Measurements from ENCODE around the gene CARMIL3. TPM values are rescaled to one million over a fixed set of nuclear protein-coding genes. Genes with fewer than 3 reads are reported as not detected.
"Not testable (repeated sequence)": the region's sequence is repeated elsewhere in the genome, so short reads cannot be mapped to it uniquely, and the experiment has no call there.

CARMIL3 gene
- total RNA-seq, 1 experiment from 2014 or later = 0.71 TPM

DNA sequence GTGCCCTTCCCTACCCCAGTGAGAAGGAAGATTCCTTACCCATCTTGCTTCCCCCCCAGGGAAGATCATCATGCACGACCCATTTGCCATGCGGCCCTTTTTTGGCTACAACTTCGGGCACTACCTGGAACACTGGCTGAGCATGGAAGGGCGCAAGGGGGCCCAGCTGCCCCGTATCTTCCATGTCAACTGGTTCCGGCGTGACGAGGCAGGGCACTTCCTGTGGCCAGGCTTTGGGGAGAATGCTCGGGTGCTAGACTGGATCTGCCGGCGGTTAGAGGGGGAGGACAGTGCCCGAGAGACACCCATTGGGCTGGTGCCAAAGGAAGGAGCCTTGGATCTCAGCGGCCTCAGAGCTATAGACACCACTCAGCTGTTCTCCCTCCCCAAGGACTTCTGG is 51.6 kb downstream of the CARMIL3 start:
- ATAC-seq = no peak
- Histone ChIP-seq H3K27ac (ENCODE audit: low read depth, low read length) (no peak overlapping the region), H3K79me2 (ENCODE audit: insufficient read depth, low read length) (no peaks in the 10 kb centered on the region), H3K27me3 (ENCODE audit: insufficient read depth, low read length) (no peaks in the 10 kb centered on the region), H3K4me3 (replicated peaks in 1 of 2; ENCODE audit: low read depth in 1 of 2, low read length in 2 of 2) (no peak overlapping the region), H3K36me3 (ENCODE audit: control insufficient read depth in 1 of 2, insufficient read depth in 2 of 2, low read length in 2 of 2) (no peaks in the 10 kb centered on the region), H4K20me1 (ENCODE audit: insufficient read depth) (no peaks in the 10 kb centered on the region), H3K4me2 (ENCODE audit: low read length) (no peak overlapping the region), H3K9me3 (ENCODE audit: control insufficient read depth in 1 of 2, insufficient read depth in 1 of 2, low read depth in 1 of 2, low read length in 2 of 2) (peaks cover 0 to 5% of the 10 kb centered on the region in 2 experiments; a peak in 1 of 4 replicates), H3K9ac (ENCODE audit: low read length) (no peak overlapping the region), H3K4me1 (ENCODE audit: control insufficient read depth in 1 of 2, insufficient read depth in 2 of 2, low read length in 2 of 2) (peaks cover 0 to under 1% of the 10 kb centered on the region in 2 experiments; a peak in 1 of 4 replicates), H2AFZ (ENCODE audit: low read depth, low read length, poor library complexity, severe bottlenecking) (no peak overlapping the region), H3K9me2 (ENCODE audit: insufficient read depth) (no peaks in the 10 kb centered on the region)
- DNase-seq (ENCODE audit: low read depth, low spot score) = no peak
- BruUV-seq (replicated peaks) = TSS peak; percentile 20
- CTCF ChIA-PET = no interaction called here
- intact Hi-C loops (cut with micrococcal nuclease) = no loop called here
- POLR2A ChIA-PET = interaction anchor here (1.7 kb wide), 1 partner anchor 9 kb away, joined by 14 read pairs; the partner anchor contains the start of gene PCK2
- TF ChIP-seq ELF1 (IDR thresholded peaks at IDR 0.05; ENCODE audit: borderline replicate concordance, low read depth) = no peak
- no peak for TF ChIP-seq REST (IDR thresholded peaks at IDR 0.05; ENCODE audit: low read depth)
- no peak for TF ChIP-seq CTCF (IDR thresholded peaks at IDR 0.05 in 2 of 3, conservative IDR thresholded peaks at IDR 0.05 in 1 of 3; ENCODE audit: borderline replicate concordance in 1 of 3, insufficient read depth in 1 of 3, low read depth in 2 of 3, low read length in 2 of 3)
- no peak for TF ChIP-seq POLR2A (IDR thresholded peaks at IDR 0.05; ENCODE audit: borderline replicate concordance, extremely low read depth, insufficient read depth, insufficient read length)
- TF ChIP-seq ZNF274 (IDR thresholded peaks at IDR 0.05; ENCODE audit: low read depth, low read length) = no peak
- no peak for TF ChIP-seq ZFX (IDR thresholded peaks at IDR 0.05)
- TF ChIP-seq ATF3 (IDR thresholded peaks at IDR 0.05) = no peak
- no peak for TF ChIP-seq SIN3A (IDR thresholded peaks at IDR 0.05; ENCODE audit: low read depth)
- no peak for TF ChIP-seq ZBTB33 (IDR thresholded peaks at IDR 0.05; ENCODE audit: extremely low read depth, insufficient replicate concordance, low read length)
- TF ChIP-seq EZH2phosphoT487 (IDR thresholded peaks at IDR 0.05; ENCODE audit: borderline replicate concordance) = no peak
- RAD21 ChIA-PET (ENCODE audit: low non-redundant PET in 1 of 2, low total read pairs in 2 of 2, uncharacterized antibody in 2 of 2, unreplicated experiment in 2 of 2) = no interaction called here

DNA sequence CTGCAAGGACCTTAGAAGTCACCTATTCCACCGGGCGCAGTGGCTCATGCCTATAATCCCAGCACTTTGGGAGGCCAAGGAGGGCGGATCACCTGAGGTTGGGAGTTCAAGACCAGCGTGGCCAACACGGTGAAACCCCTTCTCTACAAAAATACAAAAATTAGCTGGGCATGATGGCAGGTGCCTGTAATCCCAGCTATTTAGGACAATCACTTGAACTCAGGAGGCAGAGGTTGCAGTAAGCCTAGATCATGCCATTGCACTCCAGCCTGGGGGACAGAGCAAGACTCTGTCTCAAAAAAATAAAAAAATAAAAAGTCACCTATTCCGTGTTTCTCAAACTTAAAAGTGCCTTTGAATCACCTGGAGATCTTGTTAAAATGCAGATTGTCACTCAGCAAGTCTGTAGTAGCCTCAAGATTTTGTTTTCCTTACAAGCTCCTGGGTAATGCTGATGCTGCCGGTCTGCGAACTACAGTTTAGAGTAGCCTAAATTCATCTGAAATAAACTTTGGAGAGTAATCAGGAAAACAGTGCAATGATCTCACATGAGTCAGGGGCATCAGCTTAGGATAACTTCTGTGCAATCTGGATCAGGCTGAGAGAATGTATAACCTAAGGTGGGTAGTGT is 53.9 kb downstream of the CARMIL3 start:
- H4K20me1 ChIP-seq (ENCODE audit: insufficient read depth); H3K9me2 ChIP-seq (ENCODE audit: insufficient read depth); H3K4me1 ChIP-seq (ENCODE audit: control insufficient read depth in 1 of 2, insufficient read depth in 2 of 2, low read length in 2 of 2); DNase-seq (ENCODE audit: low read depth, low spot score); H3K9ac ChIP-seq (ENCODE audit: low read length); H3K4me2 ChIP-seq (ENCODE audit: low read length); H3K9me3 ChIP-seq (ENCODE audit: control insufficient read depth in 1 of 2, insufficient read depth in 1 of 2, low read depth in 1 of 2, low read length in 2 of 2); BruUV-seq (replicated peaks); H3K4me3 ChIP-seq (replicated peaks in 1 of 2; ENCODE audit: low read depth in 1 of 2, low read length in 2 of 2); ATAC-seq; H3K27me3 ChIP-seq (ENCODE audit: insufficient read depth, low read length); H2AFZ ChIP-seq (ENCODE audit: low read depth, low read length, poor library complexity, severe bottlenecking); intact Hi-C loops (cut with micrococcal nuclease); H3K27ac ChIP-seq (ENCODE audit: low read depth, low read length); H3K36me3 ChIP-seq (ENCODE audit: control insufficient read depth in 1 of 2, insufficient read depth in 2 of 2, low read length in 2 of 2); H3K79me2 ChIP-seq (ENCODE audit: insufficient read depth, low read length): not testable (repeated sequence)
- CTCF ChIA-PET = interaction anchor here (5.4 kb wide), 1 partner anchor 49 kb away, joined by 116 read pairs; no protein-coding TSS in a partner anchor
- RAD21 ChIA-PET (ENCODE audit: low non-redundant PET in 1 of 2, low total read pairs in 2 of 2, uncharacterized antibody in 2 of 2, unreplicated experiment in 2 of 2) = interaction anchor here in 1 of 2 experiments (1.5 kb wide), 1 partner anchor 48 kb away, joined by 4 read pairs; no protein-coding TSS in a partner anchor
- POLR2A ChIA-PET = interaction anchor here (0.9 to 3.6 kb wide), 4 partner anchors 9 to 48 kb away, joined by 3 to 20 read pairs (median 6); partner anchors contain the start of genes DCAF11, NRL and PCK2

Measured in HCT116 (cell line).